GM19099 (cell line): ENCODE data around the gene NHLH1.

Experiments used
- POLR2A ChIP-seq: IDR thresholded peaks from 3 replicates; pipeline ENCODE4 v1.6.1; 2011; ENCODE audit warnings: low read depth; ENCODE audit not compliant: insufficient read length; ENCODE audit errors: extremely low read depth

Gene NHLH1

DNA sequence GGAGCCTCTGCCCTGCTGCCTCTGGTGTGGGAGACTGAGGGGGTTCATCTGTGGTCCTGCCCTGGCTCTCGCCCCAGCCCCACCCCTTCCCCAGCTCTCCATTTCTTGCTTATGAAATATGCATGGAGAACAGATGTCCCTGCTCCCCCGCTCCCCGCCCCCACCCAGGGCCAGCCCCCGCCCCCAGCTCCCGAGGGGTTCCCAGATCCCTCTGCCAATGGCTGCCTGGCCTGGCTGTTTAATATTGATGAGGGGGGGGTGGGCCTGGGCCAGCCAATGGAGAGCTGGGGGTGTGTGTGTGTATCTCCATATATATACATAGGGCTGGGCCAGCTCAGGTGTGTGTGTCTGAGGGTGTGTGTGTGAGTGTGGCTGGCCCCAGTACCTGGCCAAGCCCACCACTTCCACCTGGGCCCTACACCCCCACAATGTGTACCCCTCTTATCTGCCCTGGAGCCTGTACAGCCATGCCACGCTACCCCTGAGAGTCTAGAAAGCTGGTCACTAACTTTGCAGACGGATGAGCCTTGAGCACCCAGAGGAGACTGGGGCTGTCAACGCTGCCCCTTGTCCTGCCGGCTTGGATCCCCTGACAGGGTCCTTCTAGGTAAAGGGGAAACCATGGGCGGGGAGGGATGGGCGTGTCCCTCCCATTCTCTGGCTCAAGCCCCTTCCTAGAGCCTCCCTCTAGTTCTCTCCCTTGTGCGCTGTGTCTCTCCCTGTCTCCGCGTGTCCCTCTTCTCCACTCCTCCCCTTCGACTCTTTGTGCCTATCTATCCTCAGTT lies at the start of gene NHLH1:
Gene NHLH1, plus strand, starts transcription at position 341 of the 785 bp plus-strand sequence. CDS start 3,661 bp downstream, outside the sequence.
- no peak for TF ChIP-seq POLR2A

DNA sequence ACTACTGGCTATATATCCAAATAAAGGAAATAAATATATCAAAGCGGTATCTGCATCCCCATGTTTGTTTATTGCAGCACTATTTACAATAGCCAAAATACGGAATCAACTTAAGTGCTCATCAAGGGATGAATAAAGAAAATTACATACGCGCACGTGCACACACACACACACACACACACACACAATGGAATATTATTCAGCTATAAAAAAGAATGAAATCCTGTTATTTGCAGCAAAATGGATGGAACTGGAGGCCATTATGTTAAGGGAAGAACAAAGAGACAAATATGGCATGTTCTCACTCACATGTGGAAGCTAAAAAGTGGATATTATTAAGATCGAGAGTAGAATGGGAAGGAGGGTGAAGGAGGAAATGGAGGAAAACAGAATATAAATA lies 44.0 kb upstream of the NHLH1 start:
- no peak for TF ChIP-seq POLR2A

DNA sequence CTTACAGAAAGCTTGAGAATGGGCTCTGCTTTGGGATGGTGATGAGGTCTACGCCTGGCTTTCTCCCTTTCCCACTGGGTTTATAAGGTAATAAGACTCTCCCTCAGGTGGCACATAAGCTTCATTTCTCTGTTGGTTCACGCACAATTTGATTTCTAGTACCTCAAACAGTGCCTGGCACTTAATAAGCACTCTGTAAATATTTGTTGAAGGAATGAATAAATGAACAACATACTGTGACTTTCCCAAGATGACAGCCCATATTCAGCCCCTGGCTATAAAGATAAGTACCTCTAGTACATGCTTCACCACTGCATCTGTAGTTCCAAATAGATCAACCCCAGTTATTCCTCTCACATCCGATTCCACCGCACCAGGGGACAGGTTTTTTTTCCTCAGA lies 41.6 kb upstream of the NHLH1 start:
- TF ChIP-seq POLR2A: no peak

DNA sequence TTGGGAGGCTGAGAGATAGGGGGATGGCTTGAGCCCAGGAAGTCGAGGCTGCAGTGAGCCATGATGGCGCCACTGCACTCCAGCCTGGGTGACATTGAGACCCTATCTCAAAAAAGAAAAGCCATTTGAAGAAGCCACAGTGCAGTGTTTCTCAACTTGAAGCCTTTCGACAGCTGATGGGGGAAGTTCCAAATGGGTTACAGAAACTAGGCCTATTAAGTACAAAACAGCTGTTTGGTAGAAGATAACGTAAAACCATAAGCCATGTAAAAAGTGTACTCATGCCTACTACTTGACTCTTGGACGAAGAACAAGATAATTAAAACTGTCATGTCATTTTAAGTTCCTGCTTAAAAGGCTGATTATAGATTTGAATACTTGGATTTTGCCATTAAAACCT lies 40.5 kb upstream of the NHLH1 start:
- TF ChIP-seq POLR2A: no peak

DNA sequence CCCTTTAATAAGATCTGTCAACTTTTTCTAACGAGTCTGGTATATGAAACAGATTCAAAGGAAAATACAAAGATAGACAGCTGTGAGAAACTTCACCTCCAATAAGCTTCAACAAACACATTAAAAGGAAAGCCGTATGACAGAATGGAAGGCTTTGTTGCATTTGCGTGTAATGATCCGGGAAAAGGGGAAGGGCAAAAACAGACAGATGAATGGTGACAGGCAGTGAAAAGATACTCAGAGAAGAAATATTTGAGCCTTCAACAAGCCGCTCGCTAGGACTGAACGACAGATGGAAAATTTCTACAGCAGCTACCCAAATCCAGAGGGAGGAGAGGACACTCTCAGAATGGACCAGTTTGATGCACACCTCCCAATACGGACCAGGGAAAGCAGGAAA lies 38.7 kb upstream of the NHLH1 start:
- TF ChIP-seq POLR2A: no peak

DNA sequence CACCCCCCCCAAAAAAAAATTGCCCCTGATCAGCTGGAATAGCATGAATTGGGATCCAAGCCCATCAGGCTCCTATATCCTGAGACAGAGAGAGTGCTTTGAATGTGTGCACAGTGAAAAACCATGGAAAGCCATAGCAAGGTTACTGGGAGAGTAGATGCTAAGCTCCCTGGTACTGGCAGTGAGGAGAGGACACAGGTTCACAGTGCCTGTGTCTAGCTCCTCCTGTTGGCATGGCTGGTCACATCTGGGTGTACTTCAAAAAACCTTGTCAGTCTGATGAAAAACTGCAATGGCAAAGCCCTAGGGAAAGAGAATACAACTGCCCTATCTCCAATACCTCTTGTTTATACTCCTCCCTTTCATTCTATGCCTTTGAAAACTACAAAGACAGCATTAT lies 36.8 kb upstream of the NHLH1 start:
- no peak for TF ChIP-seq POLR2A

DNA sequence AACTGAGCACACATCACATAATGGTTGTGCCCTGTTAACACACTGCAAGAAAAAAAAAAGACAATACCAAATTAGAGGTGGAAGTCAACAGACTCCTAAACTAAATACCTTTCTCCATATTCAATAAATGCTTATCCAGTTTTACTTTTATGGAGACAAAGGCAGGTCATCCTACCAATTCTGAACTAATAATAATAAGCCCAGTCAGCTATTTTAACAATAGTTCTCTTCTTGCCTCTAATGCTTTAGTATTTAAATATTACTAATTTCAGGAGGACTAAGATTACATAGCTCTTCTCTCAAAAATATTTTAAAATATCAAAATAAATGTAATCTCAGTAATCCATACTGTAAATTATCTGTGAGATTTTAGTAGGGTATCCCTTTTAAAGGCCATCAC lies 34.4 kb upstream of the NHLH1 start:
- TF ChIP-seq POLR2A: no peak

DNA sequence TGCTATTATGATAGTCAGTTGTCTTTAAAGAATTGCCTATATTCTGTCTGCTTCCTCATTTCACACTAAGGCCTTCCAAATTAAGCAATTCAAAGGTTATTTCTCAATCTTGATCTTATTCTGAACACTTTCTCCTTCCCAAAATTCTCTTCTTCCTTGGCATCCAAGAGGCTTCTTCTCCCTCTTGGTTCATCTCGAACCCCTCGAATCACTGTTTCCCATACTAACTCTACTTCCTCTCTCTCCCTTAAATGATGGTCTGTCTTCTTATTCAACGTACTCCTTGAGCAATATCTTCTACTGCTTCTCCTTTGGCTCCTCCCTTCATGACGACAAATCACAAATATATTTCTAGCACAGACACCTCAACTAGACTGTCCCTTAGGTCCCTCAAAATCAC lies 28.3 kb upstream of the NHLH1 start:
- TF ChIP-seq POLR2A: no peak

DNA sequence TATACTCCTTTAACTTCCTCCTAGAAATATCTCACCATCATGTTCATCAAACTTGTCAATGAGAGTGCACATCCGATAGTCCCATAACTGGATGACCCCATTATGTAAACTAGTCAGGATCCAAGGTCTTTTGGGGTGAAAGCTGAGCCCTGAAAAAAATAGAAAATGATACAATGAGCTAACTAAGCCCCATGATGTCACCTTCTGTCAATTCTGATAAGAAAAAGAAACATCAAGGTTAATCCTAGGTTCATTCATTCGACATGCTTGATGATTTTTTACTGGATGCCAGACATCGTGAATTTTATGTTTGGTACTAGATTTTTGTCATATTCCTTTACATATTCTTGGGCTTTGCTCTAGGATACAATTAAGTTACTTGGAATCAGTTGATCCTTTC lies 26.7 kb upstream of the NHLH1 start:
- no peak for TF ChIP-seq POLR2A

DNA sequence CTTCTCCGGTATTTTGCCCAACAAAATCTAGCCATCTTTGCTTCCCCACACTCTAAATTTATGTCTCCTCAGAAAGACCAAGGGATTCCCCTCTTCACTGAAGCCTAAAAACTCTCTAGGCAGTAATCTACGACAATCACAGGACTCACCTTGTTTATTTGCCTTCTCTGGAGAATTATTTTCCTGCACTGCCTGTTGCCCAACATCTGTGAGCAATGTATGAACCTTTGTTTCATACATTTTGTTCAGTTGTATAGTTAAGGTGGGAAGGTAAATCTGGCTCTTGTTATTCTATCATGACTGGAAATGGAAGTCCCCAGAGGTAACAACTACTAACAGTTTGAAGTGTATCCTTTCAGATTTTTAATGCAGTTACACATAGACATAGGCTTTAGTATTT lies 26.0 kb upstream of the NHLH1 start:
- TF ChIP-seq POLR2A: no peak

DNA sequence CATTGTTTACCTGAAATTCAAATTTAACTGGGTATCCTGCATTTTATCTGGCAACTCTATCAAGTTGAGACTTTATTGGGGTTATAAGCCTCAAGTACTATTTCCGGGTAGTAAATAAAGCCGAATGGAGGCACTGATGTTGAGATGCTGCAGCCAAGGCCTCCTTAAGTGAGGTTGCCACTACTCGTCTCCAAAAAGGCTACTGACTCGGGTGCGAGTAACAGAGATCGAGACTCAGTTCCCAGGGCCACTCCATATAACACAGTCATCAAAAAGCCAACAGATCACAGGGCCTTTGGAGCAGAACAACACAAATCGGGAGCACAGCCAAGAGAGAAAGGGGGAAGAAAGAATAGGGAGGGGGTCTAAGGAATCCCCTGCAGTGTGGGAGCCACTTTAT lies 24.3 kb upstream of the NHLH1 start:
- TF ChIP-seq POLR2A: no peak

DNA sequence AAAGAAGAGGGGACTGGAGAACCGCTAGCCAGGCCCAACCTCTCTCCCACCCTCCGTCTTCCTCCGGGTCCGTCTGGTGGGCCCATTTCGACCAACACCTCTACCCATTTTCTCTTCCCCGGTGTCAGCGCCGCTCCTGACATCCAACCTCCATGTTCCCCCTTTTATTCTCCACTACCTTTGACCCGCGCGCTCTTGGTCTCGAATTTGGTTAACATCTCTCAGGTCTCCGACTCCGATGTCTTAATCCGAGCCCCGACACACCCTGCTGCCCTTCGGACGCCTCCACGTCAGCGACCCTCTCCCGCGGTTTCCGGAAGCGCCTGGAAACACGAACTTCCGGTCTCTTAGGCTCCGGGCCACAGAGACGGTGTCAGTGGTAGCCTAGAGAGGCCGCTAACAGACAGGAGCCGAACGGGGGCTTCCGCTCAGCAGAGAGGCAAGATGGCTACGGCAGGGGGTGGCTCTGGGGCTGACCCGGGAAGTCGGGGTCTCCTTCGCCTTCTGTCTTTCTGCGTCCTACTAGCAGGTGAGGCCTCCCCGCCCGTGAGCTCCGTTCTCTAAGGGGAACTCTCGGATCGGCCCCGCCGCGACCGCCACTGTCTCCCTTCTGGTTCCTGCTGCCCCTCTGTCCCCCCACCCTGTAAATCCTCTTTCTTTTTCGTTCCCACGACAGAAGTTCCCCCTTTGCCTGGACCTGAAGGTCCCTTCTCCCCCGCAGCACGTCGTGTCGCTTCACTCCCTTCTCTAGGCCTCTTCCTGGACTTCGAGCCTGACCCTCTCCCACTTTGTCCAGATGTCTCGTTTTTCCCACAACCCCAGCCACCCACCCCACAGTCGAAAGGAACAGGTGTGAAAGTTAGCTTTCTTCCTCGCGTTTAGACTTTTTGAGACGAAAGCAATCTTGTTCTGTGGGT lies 23.7 kb upstream of the NHLH1 start, which contains the start of the genes COPA and NCSTN:
Gene COPA, minus strand, starts transcription at position 298 of the 917 bp plus-strand sequence. Its CDS starts 80 bp downstream, at position 218.
Gene NCSTN, plus strand, starts transcription at position 431 of the 917 bp plus-strand sequence. Its CDS starts 14 bp downstream, at position 445.
- TF ChIP-seq POLR2A: peak; percentile 92

DNA sequence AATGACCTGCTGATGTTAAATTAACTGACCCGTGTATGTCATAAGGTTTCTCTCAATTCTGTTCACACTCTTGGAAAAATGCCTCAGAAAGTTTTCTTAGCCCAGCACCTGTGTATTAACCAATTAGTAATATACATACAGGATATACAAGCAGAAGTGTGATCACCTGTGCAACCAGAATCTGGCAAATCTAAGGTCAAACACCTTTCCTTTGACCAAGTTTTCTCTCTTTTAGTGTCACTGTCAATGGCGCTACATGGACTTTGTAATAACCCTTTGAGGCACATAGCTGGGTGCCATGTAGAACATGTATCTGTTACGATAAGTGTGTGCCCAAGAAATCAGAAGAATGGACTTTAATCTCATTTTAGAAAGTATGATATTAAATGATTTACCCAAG lies 22.6 kb upstream of the NHLH1 start:
- TF ChIP-seq POLR2A: no peak

DNA sequence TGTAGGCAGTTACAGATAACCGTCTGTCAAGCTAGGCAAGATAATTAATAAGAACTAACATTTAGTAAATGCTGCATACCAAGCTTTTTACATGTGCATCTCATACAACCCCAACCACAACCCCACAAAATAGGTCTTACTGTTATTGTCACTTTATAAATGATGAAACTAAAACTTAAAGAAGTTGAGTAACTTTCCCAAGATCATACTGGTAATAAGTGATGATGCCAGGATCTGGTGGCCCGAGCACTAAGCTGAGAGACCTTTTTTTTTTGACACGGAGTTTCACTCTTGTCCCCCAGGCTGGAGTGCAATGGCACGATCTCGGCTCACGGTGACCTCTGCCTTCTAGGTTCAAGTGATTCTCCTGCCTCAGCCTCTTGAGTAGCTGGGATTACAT lies 21.9 kb upstream of the NHLH1 start:
- no peak for TF ChIP-seq POLR2A

DNA sequence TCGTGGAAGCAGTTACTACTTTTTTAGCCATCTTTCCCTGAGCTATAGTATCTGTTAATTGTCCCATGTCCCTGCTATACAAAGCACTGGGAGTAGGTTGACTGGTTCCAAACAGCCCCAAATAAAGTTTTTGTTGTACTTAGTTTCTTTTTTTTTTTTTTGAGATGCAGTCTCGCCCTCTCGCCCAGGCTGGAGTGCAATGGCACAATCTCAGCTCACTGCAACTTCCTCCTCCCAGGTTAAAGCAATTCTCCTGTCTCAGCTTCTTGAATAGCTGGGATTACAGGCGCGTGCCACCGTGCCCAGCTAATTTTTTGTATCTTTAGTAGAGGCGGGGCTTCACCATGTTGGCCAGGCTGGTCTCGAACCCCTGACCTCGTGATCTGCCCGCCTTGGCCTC lies 20.4 kb upstream of the NHLH1 start:
- TF ChIP-seq POLR2A: no peak

DNA sequence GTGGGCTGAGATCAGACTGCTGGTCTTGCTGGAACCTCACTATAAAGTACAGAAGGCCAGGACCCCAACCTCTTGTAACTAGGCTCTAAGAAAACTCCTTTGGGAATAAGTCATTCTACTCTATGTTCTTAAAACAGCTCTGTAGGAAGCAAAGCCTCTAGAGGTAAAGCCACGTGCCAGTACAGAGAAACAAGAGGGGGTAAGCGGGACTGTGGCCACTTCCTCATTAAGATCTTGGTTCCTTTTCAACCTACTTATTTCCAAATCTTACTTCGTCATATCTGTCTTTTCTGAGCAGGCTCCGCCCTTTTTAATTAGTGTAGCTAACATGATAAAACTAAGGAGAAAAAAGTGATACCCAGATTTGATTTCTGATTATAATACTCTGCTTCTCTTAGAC lies 19.9 kb upstream of the NHLH1 start:
- no peak for TF ChIP-seq POLR2A

DNA sequence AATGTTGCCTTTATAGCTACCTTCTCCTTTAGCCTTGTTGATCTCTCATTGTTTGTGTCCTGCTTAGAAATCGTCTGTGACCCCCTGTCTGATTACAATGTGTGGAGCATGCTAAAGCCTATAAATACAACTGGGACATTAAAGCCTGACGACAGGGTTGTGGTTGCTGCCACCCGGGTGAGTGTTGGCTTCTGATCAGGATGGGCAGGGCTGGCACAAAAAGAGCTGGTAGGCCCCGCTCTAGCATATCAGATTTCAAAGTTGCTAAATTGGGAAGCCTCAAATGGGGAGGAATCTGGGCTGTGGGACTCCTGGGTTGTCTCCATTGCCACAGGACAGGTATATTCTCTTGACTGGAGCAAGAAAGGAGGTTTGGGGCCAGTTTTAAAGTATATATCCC lies 15.2 kb upstream of the NHLH1 start:
- no peak for TF ChIP-seq POLR2A

DNA sequence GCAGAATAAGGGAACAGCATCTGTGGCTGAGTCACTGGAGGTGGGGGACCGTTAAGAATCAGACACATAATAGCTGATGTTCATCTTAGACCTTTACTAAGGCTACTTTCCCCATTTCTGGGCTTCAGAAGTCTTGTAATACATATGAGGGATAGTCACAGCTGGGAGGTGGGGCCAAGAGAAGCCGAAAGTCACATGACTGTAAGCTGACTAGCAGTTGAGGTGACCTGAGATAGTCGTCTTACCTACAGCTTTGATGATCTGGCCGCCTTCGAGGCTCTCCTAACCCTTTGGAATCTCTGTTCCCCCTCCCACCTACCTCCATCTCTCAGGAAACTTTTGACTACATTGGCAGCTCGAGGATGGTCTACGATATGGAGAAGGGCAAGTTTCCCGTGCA lies 14.3 kb upstream of the NHLH1 start:
- TF ChIP-seq POLR2A: no peak
